GM21723 (cell line): ENCODE results near the gene FADS1.

ENCODE experiments used
- ATAC-seq: cut with Tn5 transposase; IDR thresholded peaks from one replicate; pipeline ENCODE4 v1.9.1; 2021; ENCODE audit warnings: mild to moderate bottlenecking, moderate library complexity; ENCODE audit not compliant: unreplicated experiment

The FADS1 gene

GRCh38 chr11:61797263-61797944, 19.4 kb downstream of the FADS1 start:
- no peak for ATAC-seq

DNA sequence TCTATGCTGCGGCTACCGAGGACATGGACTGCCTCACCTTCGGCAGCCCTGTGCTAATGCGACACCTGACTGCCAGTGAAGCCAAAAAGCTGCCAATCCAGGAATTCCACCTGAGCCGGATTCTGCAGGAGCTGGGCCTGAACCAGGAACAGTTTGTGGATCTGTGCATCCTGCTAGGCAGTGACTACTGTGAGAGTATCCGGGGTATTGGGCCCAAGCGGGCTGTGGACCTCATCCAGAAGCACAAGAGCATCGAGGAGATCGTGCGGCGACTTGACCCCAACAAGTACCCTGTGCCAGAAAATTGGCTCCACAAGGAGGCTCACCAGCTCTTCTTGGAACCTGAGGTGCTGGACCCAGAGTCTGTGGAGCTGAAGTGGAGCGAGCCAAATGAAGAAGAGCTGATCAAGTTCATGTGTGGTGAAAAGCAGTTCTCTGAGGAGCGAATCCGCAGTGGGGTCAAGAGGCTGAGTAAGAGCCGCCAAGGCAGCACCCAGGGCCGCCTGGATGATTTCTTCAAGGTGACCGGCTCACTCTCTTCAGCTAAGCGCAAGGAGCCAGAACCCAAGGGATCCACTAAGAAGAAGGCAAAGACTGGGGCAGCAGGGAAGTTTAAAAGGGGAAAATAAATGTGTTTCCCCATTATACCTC, 20.8 kb downstream of the FADS1 start:
- no peak for ATAC-seq

DNA sequence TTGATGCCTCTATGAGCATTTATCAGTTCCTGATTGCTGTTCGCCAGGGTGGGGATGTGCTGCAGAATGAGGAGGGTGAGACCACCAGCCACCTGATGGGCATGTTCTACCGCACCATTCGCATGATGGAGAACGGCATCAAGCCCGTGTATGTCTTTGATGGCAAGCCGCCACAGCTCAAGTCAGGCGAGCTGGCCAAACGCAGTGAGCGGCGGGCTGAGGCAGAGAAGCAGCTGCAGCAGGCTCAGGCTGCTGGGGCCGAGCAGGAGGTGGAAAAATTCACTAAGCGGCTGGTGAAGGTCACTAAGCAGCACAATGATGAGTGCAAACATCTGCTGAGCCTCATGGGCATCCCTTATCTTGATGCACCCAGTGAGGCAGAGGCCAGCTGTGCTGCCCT, 21.3 kb downstream of the FADS1 start:
- ATAC-seq: no peak

GRCh38 chr11:61794579-61794978, 22.2 kb downstream of the FADS1 start:
- ATAC-seq: no peak

GRCh38 chr11:61793829-61794204, 23.0 kb downstream of the FADS1 start:
- no peak for ATAC-seq

- no peak for ATAC-seq
These were observed 23.5 kb downstream of the FADS1 start for GRCh38 chr11:61793083-61793828.

DNA sequence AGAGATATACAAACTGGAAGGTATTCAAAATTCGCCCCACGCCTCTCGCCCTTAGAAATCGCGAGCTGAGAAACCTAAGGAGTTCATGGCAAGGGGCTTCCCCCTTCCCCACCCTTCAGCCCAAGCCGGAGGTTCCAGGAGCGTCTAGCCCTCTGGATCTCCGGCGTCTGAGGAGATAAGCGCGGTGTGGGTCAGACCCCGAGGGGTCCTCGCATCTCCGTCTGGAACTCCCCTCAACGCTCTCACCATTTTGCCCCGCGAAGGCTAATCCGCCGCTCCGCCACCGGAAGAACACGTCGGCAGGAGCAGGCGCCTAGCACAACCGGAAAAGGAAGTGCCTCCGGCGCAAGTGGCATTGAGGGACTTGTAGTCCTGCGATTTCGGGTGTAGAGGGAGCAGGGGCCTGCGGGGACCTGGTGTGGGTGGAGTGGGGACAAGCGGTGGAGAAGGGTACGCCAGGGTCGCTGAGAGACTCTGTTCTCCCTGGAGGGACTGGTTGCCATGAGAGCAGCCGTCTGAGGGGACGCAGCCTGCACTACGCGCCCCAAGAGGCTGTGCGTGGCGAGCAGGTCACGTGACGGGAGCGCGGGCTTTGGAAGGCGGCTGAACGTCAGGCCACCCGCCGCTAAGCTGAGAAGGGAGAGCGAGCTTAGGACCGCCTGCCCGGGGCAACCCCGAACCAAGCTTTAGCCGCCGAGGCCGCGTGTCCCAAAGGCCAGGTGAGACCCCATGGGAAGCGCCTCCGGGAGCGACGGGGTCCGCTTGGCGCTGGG, 24.3 kb downstream of the FADS1 start, which contains the start of the genes FEN1 and TMEM258:
FEN1 (plus strand) TSS at position 602 of the 773 bp plus-strand sequence. CDS start 2,451 bp downstream, outside the sequence.
TMEM258 (minus strand) TSS at position 290 of the 773 bp plus-strand sequence; CDS start at position 249, 41 bp downstream.
- peak; percentile 87 for ATAC-seq

DNA sequence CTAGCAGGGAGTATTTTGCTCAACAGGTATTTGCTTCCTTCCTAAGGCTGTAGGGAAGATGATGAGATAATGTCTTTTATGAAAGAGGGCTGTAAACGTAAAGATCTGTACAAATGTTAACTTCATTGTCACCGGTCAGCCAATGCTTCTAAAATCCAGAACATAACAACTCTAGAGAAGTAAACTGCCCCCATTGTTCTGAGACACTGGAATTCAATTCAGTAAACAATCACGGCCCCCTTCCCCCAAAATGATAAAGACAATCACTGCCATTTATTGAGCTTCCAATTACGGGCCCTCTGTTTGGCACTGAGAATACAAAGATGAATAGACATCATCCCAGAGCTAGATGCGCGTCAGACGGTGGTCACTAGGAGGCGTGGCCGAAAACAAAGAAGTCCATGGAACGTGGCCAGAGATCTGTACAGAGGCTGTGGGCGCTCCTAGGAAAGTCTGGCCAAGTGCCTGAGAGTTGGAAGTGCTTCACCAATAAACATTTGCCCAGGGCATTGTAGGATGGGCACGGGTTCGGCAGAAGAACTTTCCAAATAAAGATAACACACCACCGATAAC, 25.0 kb downstream of the FADS1 start:
- ATAC-seq: no peak

- ATAC-seq: no peak
These were observed 28.8 kb downstream of the FADS1 start for GRCh38 chr11:61787928-61788491.

GRCh38 chr11:61785837-61786402, 30.9 kb downstream of the FADS1 start:
- no peak for ATAC-seq

- ATAC-seq: no peak
These were observed 32.3 kb downstream of the FADS1 start for GRCh38 chr11:61784506-61784805.

- no peak for ATAC-seq
These were observed 32.9 kb downstream of the FADS1 start for GRCh38 chr11:61783717-61784505.

DNA sequence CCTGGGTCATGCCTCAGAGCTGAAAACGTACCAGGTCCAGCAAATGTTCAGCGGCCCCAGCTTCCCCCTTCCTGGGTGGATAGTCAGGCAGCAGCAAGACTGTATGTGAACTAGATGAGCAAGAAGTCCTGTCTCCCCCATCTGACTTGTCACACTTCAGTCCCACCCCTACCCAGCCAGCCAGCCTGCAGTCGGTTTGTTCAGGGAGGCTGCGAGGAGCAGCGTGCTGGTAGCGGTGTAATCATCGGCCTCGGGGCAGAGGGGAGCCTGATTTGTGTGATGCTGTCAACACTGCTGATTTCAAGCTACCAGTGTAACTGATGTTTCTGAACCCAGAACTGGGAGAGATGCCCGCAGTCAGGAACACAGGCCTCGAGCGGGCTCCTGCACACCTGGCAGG, 34.0 kb downstream of the FADS1 start:
- ATAC-seq: no peak

DNA sequence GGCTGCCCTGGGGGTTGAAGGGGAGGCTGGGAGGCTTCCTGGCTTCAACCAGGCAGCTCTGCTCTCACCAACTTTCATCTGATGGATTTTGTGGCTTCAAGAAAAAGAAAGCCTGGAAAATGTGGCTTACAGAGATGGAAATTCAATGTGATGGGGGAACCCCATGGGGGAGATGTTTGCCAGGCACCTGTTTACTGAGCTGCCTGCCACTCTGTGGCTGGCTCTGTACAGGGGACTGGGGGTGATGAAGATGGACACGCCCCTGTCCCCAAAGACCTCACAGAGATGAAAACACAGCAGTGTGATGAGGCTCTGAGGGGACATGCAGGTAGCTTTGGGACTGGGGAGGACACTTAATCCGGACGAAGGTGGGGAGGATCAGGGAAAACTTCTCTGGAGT, 34.5 kb downstream of the FADS1 start:
- ATAC-seq: no peak

- no peak for ATAC-seq
These were observed 35.2 kb downstream of the FADS1 start for GRCh38 chr11:61781585-61781984.

DNA sequence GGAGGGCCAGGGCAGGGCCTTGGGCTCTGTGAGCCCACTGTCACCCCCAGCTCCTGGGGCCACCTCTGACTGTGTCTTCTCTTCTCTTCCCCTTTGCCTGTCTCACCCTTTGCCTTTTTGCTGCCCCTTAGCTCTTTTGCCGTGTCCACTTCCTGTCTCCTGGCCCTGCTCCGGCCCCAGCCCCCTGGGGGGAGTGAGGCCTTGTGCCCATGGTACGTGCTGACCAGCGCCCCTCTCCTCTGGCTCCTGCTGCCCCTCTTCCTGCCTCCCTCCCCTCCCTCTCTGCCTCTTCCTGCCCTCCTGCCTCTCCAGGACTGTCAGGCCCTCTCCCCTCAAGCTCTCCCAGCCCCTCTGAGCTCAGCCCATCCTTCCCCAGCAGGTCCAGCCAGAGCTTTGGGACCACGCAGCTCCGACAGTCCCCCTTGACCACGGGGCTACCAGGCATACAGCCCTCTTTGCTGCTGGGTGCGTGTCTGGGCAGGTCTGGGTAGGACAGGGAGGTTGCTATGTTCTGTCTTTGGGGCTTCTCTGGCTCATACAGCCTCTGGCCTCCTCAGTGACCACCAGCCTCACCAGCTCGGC, 36.1 kb downstream of the FADS1 start:
- no peak for ATAC-seq

DNA sequence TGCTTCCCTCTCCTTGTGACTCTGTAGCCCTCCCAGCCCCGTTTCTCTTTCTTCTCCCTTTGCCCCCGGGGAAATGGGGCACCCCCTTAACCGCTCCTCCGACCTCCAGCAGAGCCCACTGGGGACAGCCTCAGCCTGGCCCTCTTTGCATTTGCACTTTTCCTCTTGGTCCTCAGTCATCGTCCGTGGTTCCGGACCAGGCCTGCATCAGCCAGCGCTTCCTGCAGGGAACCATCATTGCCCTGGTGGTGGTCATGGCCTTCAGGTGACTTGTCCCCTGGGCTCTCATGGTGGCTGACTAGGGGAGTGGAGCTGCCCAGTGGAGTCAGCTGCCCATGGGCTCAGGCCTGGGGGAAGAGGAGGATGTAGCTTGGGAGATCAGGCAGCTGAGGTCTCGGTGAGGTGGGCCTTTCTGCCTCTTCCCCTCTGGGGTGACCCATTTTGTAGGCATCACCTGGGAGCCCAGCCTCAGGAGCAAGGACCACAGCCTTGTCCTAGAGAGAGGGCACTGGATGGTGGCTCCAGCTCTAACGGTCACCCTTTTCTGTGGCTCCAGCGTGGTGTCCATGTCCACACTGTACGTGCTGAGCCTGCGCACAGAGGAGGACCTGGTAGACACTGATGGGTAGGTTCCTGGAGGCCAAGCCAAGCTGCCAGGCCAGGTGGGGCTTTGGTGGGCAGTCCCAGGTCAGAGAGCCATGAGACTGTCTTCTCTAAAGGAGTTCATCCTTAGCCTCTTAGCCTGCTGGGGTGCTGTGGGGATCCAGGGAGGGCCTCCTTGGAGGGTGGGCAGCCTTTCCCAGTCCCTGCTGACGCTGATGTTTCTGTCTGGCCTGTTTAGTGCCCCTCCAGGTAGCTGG, 36.9 kb downstream of the FADS1 start:
- no peak for ATAC-seq
